ENCODE measurements around the gene STEEP1.

Gene STEEP1

DNA sequence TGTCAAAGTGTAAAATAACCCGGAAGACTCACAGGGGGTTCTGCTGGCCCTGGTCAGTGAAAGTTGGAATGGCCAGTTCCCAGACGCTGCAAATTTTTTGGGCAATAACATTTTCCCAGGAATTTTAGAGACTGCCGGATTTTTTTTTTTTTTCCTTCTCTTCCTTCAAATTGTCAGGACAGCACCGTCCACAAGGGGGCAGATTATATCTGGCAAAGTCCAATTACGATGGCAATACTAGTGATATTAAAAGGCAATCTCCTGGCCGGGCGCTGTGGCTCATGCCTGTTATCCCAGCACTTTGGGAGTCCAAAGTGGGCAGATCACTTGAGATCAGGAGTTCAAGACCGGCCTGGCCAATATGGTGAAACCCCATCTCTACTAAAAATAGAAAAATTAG is 76.5 kb downstream of the STEEP1 start:
- peak in 1 of 2 experiments; percentile 20 for DNase-seq (ENCODE audit: low read depth in 2 of 2)

Measured in fibroblast of skin of left quadriceps (primary cell).